ENCODE results near the gene ITPR2. TPM values are rescaled to one million over a fixed set of nuclear protein-coding genes. Genes with fewer than 3 reads are reported as not detected.

ITPR2 gene
- total RNA-seq, 1 donor from 2014 or later: 14.6 TPM

DNA sequence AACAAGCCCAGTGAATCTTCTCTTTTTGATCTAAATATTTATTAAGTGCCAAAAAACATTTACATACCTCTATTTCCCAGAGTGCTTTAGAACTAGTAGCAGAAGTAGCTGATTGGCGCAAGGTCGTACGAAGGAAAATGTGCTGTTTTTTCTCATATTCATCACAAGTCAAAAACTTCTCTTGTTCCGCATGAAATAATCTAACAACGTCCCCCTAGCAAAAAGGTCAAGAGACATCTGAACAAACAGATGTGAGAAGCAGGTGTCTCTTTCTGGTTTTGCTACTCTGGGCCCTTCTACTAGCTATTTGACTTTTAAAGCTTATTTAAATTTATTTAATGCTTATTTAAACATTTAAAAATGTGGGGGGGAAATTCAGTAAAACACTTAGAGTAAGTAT lies 117.8 kb downstream of the ITPR2 start:
- H3K27ac ChIP-seq (ENCODE audit: low read depth, low read length): no peak overlapping the region
- no peak overlapping the region for H3K9ac ChIP-seq (ENCODE audit: low read depth in 1 of 3, low read length in 3 of 3)
- no peak overlapping the region for H3K4me3 ChIP-seq (ENCODE audit: low read length in 3 of 3)
- no peaks in the 10 kb centered on the region for H3K27me3 ChIP-seq (ENCODE audit: control insufficient read depth in 3 of 3, insufficient read depth in 3 of 3, low read length in 3 of 3)
- H3K4me1 ChIP-seq (ENCODE audit: control insufficient read depth in 3 of 3, insufficient read depth in 3 of 3, low read length in 3 of 3): no peaks in the 10 kb centered on the region
- H3K36me3 ChIP-seq (ENCODE audit: control insufficient read depth in 3 of 3, insufficient read depth in 3 of 3, low read length in 3 of 3): peaks cover under 1 to 15% (median 2%) of the 10 kb centered on the region in 3 donors
- no peaks in the 10 kb centered on the region for H3K9me3 ChIP-seq (ENCODE audit: control insufficient read depth in 3 of 3, low read length in 3 of 3)

DNA sequence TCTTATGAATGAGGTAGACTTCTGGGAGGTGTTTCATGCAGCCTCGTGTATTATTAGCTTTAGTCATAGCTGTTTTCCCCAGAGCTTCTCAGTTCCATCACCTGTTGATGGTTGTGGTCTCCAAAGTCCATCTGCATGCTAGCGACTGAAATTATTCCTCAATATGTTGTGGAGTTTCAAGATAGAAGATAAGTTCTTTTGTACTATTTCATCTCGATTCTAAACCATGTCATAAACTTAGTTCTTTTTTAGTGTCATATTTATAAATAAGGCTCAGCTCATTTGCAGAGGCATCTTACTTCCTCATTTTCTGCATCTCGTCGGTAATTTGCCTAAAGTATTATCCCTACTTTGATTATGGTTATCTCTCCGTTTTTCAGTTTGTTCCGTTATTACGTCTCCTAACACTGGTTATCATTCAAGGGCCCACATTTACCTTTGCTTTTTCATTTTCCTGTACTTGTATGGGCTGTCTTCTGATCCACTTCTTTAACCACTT lies 119.1 kb downstream of the ITPR2 start:
- H3K36me3 ChIP-seq (ENCODE audit: control insufficient read depth in 3 of 3, insufficient read depth in 3 of 3, low read length in 3 of 3): peaks cover 2 to 15% (median 6%) of the 10 kb centered on the region in 3 donors
- no peaks in the 10 kb centered on the region for H3K4me1 ChIP-seq (ENCODE audit: control insufficient read depth in 3 of 3, insufficient read depth in 3 of 3, low read length in 3 of 3)
- no peaks in the 10 kb centered on the region for H3K27me3 ChIP-seq (ENCODE audit: control insufficient read depth in 3 of 3, insufficient read depth in 3 of 3, low read length in 3 of 3)
- no peak overlapping the region for H3K4me3 ChIP-seq (ENCODE audit: low read length in 3 of 3)
- H3K27ac ChIP-seq (ENCODE audit: low read depth, low read length): no peak overlapping the region
- no peak overlapping the region for H3K9ac ChIP-seq (ENCODE audit: low read depth in 1 of 3, low read length in 3 of 3)
- no peaks in the 10 kb centered on the region for H3K9me3 ChIP-seq (ENCODE audit: control insufficient read depth in 3 of 3, low read length in 3 of 3)

DNA sequence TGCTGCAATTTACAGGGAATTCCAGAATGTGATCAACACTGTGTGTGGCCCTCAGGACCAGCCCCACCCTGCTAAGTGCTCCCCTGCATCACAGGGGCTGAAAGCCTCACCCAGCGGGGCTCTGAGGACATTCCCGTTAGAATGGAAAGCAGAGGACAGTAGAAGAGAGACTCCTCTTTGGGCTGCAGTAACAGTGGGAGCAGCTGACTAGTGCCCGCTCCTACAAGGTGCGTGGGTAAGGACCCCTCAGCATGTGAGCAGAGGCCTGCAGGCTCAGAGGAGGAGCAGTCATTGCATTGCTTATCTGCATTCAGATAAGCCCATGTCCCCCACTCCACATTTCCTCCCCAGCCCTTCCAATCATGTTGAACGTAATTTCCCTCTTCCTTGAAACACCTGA lies 120.1 kb downstream of the ITPR2 start:
- no peak overlapping the region for H3K4me3 ChIP-seq (ENCODE audit: low read length in 3 of 3)
- no peak overlapping the region for H3K9ac ChIP-seq (ENCODE audit: low read depth in 1 of 3, low read length in 3 of 3)
- peaks cover 2 to 15% (median 10%) of the 10 kb centered on the region in 3 donors for H3K36me3 ChIP-seq (ENCODE audit: control insufficient read depth in 3 of 3, insufficient read depth in 3 of 3, low read length in 3 of 3)
- H3K9me3 ChIP-seq (ENCODE audit: control insufficient read depth in 3 of 3, low read length in 3 of 3): no peaks in the 10 kb centered on the region
- H3K4me1 ChIP-seq (ENCODE audit: control insufficient read depth in 3 of 3, insufficient read depth in 3 of 3, low read length in 3 of 3): no peaks in the 10 kb centered on the region
- H3K27me3 ChIP-seq (ENCODE audit: control insufficient read depth in 3 of 3, insufficient read depth in 3 of 3, low read length in 3 of 3): no peaks in the 10 kb centered on the region
- H3K27ac ChIP-seq (ENCODE audit: low read depth, low read length): no peak overlapping the region

DNA sequence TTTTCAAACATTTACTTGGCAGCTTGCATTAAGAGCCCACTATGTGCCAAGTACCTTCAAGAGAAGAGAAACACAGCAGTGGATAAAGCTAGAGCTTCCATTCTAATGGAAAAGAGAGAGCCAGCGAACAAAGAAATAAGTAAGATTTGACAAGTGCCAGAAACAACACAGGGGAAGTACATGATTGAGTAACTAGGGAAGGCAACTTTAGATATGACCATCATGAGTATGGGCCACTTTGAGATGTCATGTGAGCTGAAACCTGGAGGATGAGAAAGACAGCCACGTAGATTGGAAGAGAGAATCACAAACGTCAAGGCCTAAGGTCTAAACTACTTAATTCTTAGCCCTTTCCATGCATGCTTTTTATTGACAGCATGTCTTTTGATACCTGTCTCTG lies 121.4 kb downstream of the ITPR2 start:
- H3K4me1 ChIP-seq (ENCODE audit: control insufficient read depth in 3 of 3, insufficient read depth in 3 of 3, low read length in 3 of 3): no peaks in the 10 kb centered on the region
- H3K27ac ChIP-seq (ENCODE audit: low read depth, low read length): no peak overlapping the region
- H3K4me3 ChIP-seq (ENCODE audit: low read length in 3 of 3): no peak overlapping the region
- no peak overlapping the region for H3K9ac ChIP-seq (ENCODE audit: low read depth in 1 of 3, low read length in 3 of 3)
- no peaks in the 10 kb centered on the region for H3K27me3 ChIP-seq (ENCODE audit: control insufficient read depth in 3 of 3, insufficient read depth in 3 of 3, low read length in 3 of 3)
- peaks cover 2 to 15% (median 10%) of the 10 kb centered on the region in 3 donors for H3K36me3 ChIP-seq (ENCODE audit: control insufficient read depth in 3 of 3, insufficient read depth in 3 of 3, low read length in 3 of 3)
- no peaks in the 10 kb centered on the region for H3K9me3 ChIP-seq (ENCODE audit: control insufficient read depth in 3 of 3, low read length in 3 of 3)

DNA sequence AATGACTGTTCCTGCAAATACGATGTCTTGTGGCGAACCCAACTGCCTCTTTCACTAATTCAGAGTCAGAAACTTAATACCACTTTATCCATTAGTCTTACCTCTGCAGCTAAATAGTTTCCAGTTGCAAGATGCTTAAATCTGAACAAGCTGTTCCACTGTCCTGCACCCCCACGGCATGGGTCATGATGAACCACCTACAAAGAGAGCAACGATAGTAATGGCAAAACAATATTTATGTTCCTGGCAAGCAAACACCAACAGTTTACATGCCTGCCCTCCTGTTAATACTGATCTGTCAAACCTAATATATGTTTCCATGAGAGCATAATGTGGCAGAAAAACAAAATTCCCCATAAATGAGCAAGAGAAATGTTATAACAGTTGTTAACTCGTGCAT lies 121.9 kb downstream of the ITPR2 start:
- Histone ChIP-seq H3K4me1 (ENCODE audit: control insufficient read depth in 3 of 3, insufficient read depth in 3 of 3, low read length in 3 of 3) (no peaks in the 10 kb centered on the region), H3K9ac (ENCODE audit: low read depth in 1 of 3, low read length in 3 of 3) (no peak overlapping the region), H3K36me3 (ENCODE audit: control insufficient read depth in 3 of 3, insufficient read depth in 3 of 3, low read length in 3 of 3) (peaks cover 2 to 15% (median 10%) of the 10 kb centered on the region in 3 donors), H3K27ac (ENCODE audit: low read depth, low read length) (no peak overlapping the region), H3K4me3 (ENCODE audit: low read length in 3 of 3) (no peak overlapping the region), H3K9me3 (ENCODE audit: control insufficient read depth in 3 of 3, low read length in 3 of 3) (no peaks in the 10 kb centered on the region), H3K27me3 (ENCODE audit: control insufficient read depth in 3 of 3, insufficient read depth in 3 of 3, low read length in 3 of 3) (no peaks in the 10 kb centered on the region)

DNA sequence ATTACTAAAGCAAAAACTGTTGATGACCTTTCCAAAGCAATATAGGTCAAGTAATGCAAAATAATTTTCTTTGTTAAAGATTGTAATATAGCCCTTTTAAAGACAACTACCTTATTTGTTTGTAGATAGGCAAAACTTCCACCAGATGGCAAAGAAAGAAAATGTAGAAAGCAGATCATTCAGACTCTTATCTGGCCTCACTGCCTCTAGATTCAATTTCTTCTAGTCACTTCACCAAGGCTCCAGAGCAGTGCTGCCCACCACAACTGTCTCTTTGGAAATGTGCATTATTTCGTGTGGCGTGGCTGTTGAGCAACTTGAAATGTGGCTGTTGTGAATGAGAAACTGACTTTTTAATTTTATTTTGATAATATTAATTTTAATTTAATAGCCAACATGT lies 127.1 kb downstream of the ITPR2 start:
- Histone ChIP-seq H3K4me1 (ENCODE audit: control insufficient read depth in 3 of 3, insufficient read depth in 3 of 3, low read length in 3 of 3) (peaks cover 0 to 10% (median 6%) of the 10 kb centered on the region in 3 donors), H3K27me3 (ENCODE audit: control insufficient read depth in 3 of 3, insufficient read depth in 3 of 3, low read length in 3 of 3) (no peaks in the 10 kb centered on the region), H3K36me3 (ENCODE audit: control insufficient read depth in 3 of 3, insufficient read depth in 3 of 3, low read length in 3 of 3) (peaks cover 0 to 10% (median 4%) of the 10 kb centered on the region in 3 donors), H3K9ac (ENCODE audit: low read depth in 1 of 3, low read length in 3 of 3) (no peak overlapping the region), H3K4me3 (ENCODE audit: low read length in 3 of 3) (no peak overlapping the region), H3K9me3 (ENCODE audit: control insufficient read depth in 3 of 3, low read length in 3 of 3) (no peaks in the 10 kb centered on the region), H3K27ac (ENCODE audit: low read depth, low read length) (no peak overlapping the region)

DNA sequence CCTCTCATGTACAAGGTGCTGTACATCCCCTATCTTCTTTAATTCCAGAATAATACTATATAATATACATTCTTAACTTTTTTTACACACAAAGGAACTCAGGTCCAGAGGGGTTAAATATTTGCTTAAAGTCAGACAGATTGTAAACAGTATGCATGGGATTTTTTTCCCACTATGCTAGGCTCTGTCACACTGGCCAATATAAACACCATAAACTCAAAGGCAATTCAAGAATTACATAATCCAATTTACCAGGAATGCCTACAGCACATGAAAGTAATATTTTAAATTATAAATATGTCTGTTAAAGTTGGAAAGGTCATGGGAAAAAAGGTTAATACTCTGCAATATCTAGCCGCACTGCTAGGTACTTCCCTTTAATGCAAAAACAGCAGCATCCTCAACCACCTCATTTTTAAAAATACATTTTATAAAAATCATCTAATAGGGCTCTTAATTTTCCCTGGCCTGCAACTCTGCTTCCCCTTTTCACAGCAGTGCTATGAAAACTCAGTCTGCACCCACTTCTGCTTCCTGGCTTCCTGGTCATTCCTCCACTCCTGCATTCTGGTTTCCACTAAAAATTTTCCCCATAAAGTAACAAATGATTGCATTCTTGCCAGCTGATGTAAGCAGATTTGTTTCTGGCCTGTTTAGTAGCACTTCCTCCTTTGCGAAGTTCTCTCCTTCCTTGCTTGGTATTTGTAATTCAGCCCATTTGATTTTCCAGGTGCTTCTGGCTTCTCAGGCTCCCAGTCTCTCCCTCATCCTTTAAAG lies 128.1 kb downstream of the ITPR2 start:
- no peaks in the 10 kb centered on the region for H3K27me3 ChIP-seq (ENCODE audit: control insufficient read depth in 3 of 3, insufficient read depth in 3 of 3, low read length in 3 of 3)
- no peak overlapping the region for H3K4me3 ChIP-seq (ENCODE audit: low read length in 3 of 3)
- peaks cover 0 to 6% (median 0%) of the 10 kb centered on the region in 3 donors for H3K36me3 ChIP-seq (ENCODE audit: control insufficient read depth in 3 of 3, insufficient read depth in 3 of 3, low read length in 3 of 3)
- H3K9ac ChIP-seq (ENCODE audit: low read depth in 1 of 3, low read length in 3 of 3): no peak overlapping the region
- H3K27ac ChIP-seq (ENCODE audit: low read depth, low read length): peak overlapping the region; percentile 11
- no peaks in the 10 kb centered on the region for H3K9me3 ChIP-seq (ENCODE audit: control insufficient read depth in 3 of 3, low read length in 3 of 3)
- peaks cover 0 to 10% (median 6%) of the 10 kb centered on the region in 3 donors for H3K4me1 ChIP-seq (ENCODE audit: control insufficient read depth in 3 of 3, insufficient read depth in 3 of 3, low read length in 3 of 3)

DNA sequence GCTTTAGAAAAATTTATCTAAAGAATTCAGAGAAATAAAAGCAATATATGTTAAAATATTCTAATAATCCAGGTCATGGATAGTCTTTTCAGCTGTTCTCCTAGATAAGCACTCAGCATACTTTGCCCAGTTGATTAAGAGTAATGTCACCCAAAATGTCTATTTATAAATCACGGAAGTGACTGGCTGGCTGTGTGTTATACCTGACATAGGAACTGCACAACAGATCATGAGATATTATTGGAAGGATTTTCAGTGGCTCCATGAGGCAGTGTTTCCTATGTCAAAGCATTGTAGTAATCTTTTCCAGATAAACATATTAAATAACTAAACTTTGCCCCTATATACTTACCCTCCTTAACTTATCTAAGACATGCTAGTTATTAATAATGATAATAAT lies 128.8 kb downstream of the ITPR2 start:
- no peaks in the 10 kb centered on the region for H3K9me3 ChIP-seq (ENCODE audit: control insufficient read depth in 3 of 3, low read length in 3 of 3)

DNA sequence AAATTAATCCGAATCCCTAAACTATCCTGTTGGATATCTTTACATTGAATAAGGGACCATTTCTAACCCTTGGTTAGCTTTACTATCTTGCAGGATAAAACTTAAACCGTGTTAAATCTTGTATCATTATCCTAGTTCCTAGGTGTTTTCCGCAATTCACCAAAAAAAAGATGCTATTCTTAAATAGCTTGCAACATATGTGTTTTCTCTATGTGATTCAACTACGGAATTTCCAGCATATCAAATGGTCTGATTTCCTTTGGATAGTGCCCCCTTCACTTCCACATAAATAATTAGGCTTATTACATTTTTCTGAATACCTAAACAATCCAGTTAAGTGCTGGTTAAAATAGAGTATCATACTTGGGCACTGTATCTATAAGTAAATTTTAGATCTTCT lies 130.3 kb downstream of the ITPR2 start:
- no peak overlapping the region for H3K4me3 ChIP-seq (ENCODE audit: low read length in 3 of 3)
- H3K36me3 ChIP-seq (ENCODE audit: control insufficient read depth in 3 of 3, insufficient read depth in 3 of 3, low read length in 3 of 3): no peaks in the 10 kb centered on the region
- H3K9me3 ChIP-seq (ENCODE audit: control insufficient read depth in 3 of 3, low read length in 3 of 3): no peaks in the 10 kb centered on the region
- H3K27ac ChIP-seq (ENCODE audit: low read depth, low read length): no peak overlapping the region
- H3K9ac ChIP-seq (ENCODE audit: low read depth in 1 of 3, low read length in 3 of 3): no peak overlapping the region
- H3K4me1 ChIP-seq (ENCODE audit: control insufficient read depth in 3 of 3, insufficient read depth in 3 of 3, low read length in 3 of 3): peaks cover 0 to 10% (median 6%) of the 10 kb centered on the region in 3 donors
- H3K27me3 ChIP-seq (ENCODE audit: control insufficient read depth in 3 of 3, insufficient read depth in 3 of 3, low read length in 3 of 3): no peaks in the 10 kb centered on the region

More for the DNA sequence above, 128.8 kb downstream of the ITPR2 start:
- H3K9ac ChIP-seq (ENCODE audit: low read depth in 1 of 3, low read length in 3 of 3): peak overlapping the region in 1 of 3 donors; percentile 17
- peaks cover 0 to 10% (median 6%) of the 10 kb centered on the region in 3 donors for H3K4me1 ChIP-seq (ENCODE audit: control insufficient read depth in 3 of 3, insufficient read depth in 3 of 3, low read length in 3 of 3)
- H3K36me3 ChIP-seq (ENCODE audit: control insufficient read depth in 3 of 3, insufficient read depth in 3 of 3, low read length in 3 of 3): peaks cover 0 to 4% (median 0%) of the 10 kb centered on the region in 3 donors
- no peak overlapping the region for H3K4me3 ChIP-seq (ENCODE audit: low read length in 3 of 3)
- no peak overlapping the region for H3K27ac ChIP-seq (ENCODE audit: low read depth, low read length)
- H3K27me3 ChIP-seq (ENCODE audit: control insufficient read depth in 3 of 3, insufficient read depth in 3 of 3, low read length in 3 of 3): no peaks in the 10 kb centered on the region

DNA sequence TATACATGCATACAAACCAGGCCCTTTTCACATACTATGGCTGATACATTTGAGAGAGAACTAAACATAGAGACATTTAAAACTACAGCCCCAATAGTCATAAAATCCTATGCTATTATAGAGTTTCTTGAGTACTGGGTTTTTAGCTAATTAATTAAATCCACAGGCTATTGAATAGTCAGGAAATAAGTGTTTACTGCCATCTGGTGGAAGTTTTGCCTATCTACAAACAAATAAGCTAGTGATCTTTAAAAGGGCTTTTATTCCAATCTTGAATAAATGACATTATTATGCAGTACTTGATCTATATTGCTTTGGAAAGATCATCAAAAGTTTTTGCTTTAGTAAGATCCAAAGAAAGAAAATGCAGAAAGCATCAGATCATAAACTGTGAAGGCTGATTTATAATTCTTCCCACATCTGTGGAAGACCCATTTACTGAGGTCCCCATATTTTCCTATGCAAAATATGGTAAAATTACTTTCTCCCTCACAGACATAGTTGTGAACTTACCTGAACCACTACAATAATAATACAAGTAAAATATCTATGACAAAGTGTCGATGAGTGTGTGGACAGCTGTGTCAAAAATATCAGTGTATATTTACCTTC lies 131.3 kb downstream of the ITPR2 start:
- Histone ChIP-seq H3K36me3 (ENCODE audit: control insufficient read depth in 3 of 3, insufficient read depth in 3 of 3, low read length in 3 of 3) (peaks cover 0 to 3% (median 0%) of the 10 kb centered on the region in 3 donors), H3K4me3 (ENCODE audit: low read length in 3 of 3) (no peak overlapping the region), H3K9me3 (ENCODE audit: control insufficient read depth in 3 of 3, low read length in 3 of 3) (no peaks in the 10 kb centered on the region), H3K27ac (ENCODE audit: low read depth, low read length) (no peak overlapping the region), H3K27me3 (ENCODE audit: control insufficient read depth in 3 of 3, insufficient read depth in 3 of 3, low read length in 3 of 3) (no peaks in the 10 kb centered on the region), H3K4me1 (ENCODE audit: control insufficient read depth in 3 of 3, insufficient read depth in 3 of 3, low read length in 3 of 3) (peaks cover 0 to 10% (median 6%) of the 10 kb centered on the region in 3 donors), H3K9ac (ENCODE audit: low read depth in 1 of 3, low read length in 3 of 3) (no peak overlapping the region)

Data from skeletal muscle tissue (tissue), 4 donors.